GM23338 (cell line): ENCODE measurements around the gene ARMC9. TPM values are rescaled to one million over a fixed set of nuclear protein-coding genes. Genes with fewer than 3 reads are reported as not detected.
A peak's percentile ranks its signal among the peaks of the same experiment; 100 is the strongest.

Experiments used
- ATAC-seq: fragments of 200-7000 bp; cut with Tn5 transposase; 3 replicates; pipeline ENCODE4 v1.9.1; 2020
- DNase-seq: peaks from one replicate; pipeline ENCODE4 v3.0.0-alpha.2; 2015; ENCODE audit warnings: low spot score
- H2AFZ ChIP-seq: fragments of 200-600 bp; sonication (generic); 2 replicates; pipeline ENCODE4 v1.8.0; 2016; ENCODE audit warnings: antibody characterized with exemption, mild to moderate bottlenecking, moderate library complexity
- H3F3A ChIP-seq: fragments of 200-600 bp; sonication (generic); replicated peaks from 2 replicates; pipeline ENCODE4 v1.8.0; 2017; ENCODE audit warnings: antibody characterized with exemption, mixed run types, low read depth
- H3K27ac ChIP-seq: fragments of 200-600 bp; sonication (generic); 2 replicates; pipeline ENCODE4 v1.6.1; 2016; ENCODE audit warnings: low read depth
- H3K27me3 ChIP-seq: fragments of 200-600 bp; sonication (generic); 2 replicates; pipeline ENCODE4 v1.8.0; 2016; ENCODE audit warnings: mild to moderate bottlenecking, mixed run types, moderate library complexity; ENCODE audit not compliant: insufficient read depth
- H3K36me3 ChIP-seq: fragments of 200-600 bp; sonication (generic); 2 replicates; pipeline ENCODE4 v1.8.0; 2016; ENCODE audit warnings: mild to moderate bottlenecking; ENCODE audit not compliant: insufficient read depth
- H3K4me1 ChIP-seq: fragments of 200-600 bp; sonication (generic); 2 replicates; pipeline ENCODE4 v1.8.0; 2016; ENCODE audit warnings: mild to moderate bottlenecking, moderate library complexity; ENCODE audit not compliant: insufficient read depth
- H3K4me2 ChIP-seq: fragments of 200-600 bp; sonication (generic); 2 replicates; pipeline ENCODE4 v1.7.1; 2017; ENCODE audit warnings: mixed run types
- H3K4me3 ChIP-seq: fragments of 200-600 bp; sonication (generic); 2 replicates; pipeline ENCODE4 v1.6.1; 2016; ENCODE audit warnings: mixed run types
- H3K79me2 ChIP-seq: fragments of 200-600 bp; sonication (generic); replicated peaks from 2 replicates; pipeline ENCODE4 v1.8.0; 2017; ENCODE audit warnings: mild to moderate bottlenecking; ENCODE audit not compliant: insufficient read depth
- H3K9me2 ChIP-seq: fragments of 200-600 bp; sonication (generic); 2 replicates; pipeline ENCODE4 v1.8.0; 2017; ENCODE audit not compliant: insufficient read depth
- H4K20me1 ChIP-seq: fragments of 200-600 bp; sonication (generic); replicated peaks from 2 replicates; pipeline ENCODE4 v1.8.0; 2017; ENCODE audit warnings: mild to moderate bottlenecking; ENCODE audit not compliant: insufficient read depth
- H3K27ac Mint-ChIP-seq: 2 replicates; pipeline ENCODE4 v1.8.0; 2020; ENCODE audit warnings: inconsistent platforms, mild to moderate bottlenecking, moderate library complexity, mixed read lengths
- H3K27me3 Mint-ChIP-seq: 3 replicates; pipeline ENCODE4 v1.8.0; 2022; ENCODE audit warnings: low read depth, mild to moderate bottlenecking, moderate library complexity, mixed read lengths, inconsistent platforms; ENCODE audit not compliant: insufficient read depth, poor library complexity
- H3K36me3 Mint-ChIP-seq: 3 replicates; pipeline ENCODE4 v1.8.0; 2021; ENCODE audit warnings: low read depth, mild to moderate bottlenecking, inconsistent platforms, moderate library complexity, mixed read lengths
- H3K4me1 Mint-ChIP-seq: 3 replicates; pipeline ENCODE4 v1.8.0; 2020; ENCODE audit warnings: mild to moderate bottlenecking, inconsistent platforms, mixed read lengths
- H3K4me3 Mint-ChIP-seq: 3 replicates; pipeline ENCODE4 v1.8.0; 2021; ENCODE audit warnings: moderate library complexity, mild to moderate bottlenecking, inconsistent platforms, mixed read lengths
- H3K9me3 Mint-ChIP-seq: 3 replicates; pipeline ENCODE4 v1.8.0; 2020; ENCODE audit warnings: moderate library complexity, mild to moderate bottlenecking, inconsistent platforms, mixed read lengths
- CREB1 ChIP-seq: fragments of 250-450 bp; sonication (Bioruptor Pico); IDR thresholded peaks from 2 replicates; pipeline ENCODE4 v1.5.0; 2020; ENCODE audit warnings: low read depth, mild to moderate bottlenecking, moderate library complexity
- CTCF ChIP-seq, 2 experiments: fragments of 200-600 bp in 1 of 2; sonication (generic) in 1 of 2; conservative IDR thresholded peaks; 2 replicates each; pipeline versions ENCODE4 v1.5.1 to v1.6.1; 2016 to 2017; ENCODE audit warnings: antibody characterized with exemption in 2 of 2, low read depth in 2 of 2, mild to moderate bottlenecking in 2 of 2, moderate library complexity in 1 of 2
- ETS1 ChIP-seq: IDR thresholded peaks from 2 replicates; pipeline ENCODE4 v1.6.1; 2016; ENCODE audit warnings: antibody characterized with exemption
- EZH2phosphoT487 ChIP-seq: fragments of 200-600 bp; sonication (generic); IDR thresholded peaks from one replicate; pipeline ENCODE4 v1.8.1; 2018; ENCODE audit warnings: antibody characterized with exemption; ENCODE audit not compliant: unreplicated experiment
- NANOG ChIP-seq: IDR thresholded peaks from 2 replicates; pipeline ENCODE4 v1.6.1; 2016; ENCODE audit warnings: antibody characterized with exemption, borderline replicate concordance
- POLR2AphosphoS5 ChIP-seq: IDR thresholded peaks from 2 replicates; pipeline ENCODE4 v1.6.1; 2016; ENCODE audit warnings: antibody characterized with exemption, low read depth
- STAT1 ChIP-seq: IDR thresholded peaks from one replicate; pipeline ENCODE4 v1.6.1; 2016; ENCODE audit warnings: antibody characterized with exemption; ENCODE audit not compliant: unreplicated experiment
- ZNF114 ChIP-seq: fragments of 250-450 bp; sonication (Bioruptor Pico); IDR thresholded peaks from 2 replicates; pipeline ENCODE4 v1.5.0; 2020; ENCODE audit warnings: mild to moderate bottlenecking, moderate library complexity
- ZNF331 ChIP-seq: fragments of 250-450 bp; sonication (Bioruptor Pico); IDR thresholded peaks from 2 replicates; pipeline ENCODE4 v1.5.0; 2020; ENCODE audit warnings: low read depth, mild to moderate bottlenecking, moderate library complexity
- ZNF462 ChIP-seq: fragments of 250-450 bp; sonication (Bioruptor Pico); IDR thresholded peaks from 2 replicates; pipeline ENCODE4 v1.5.0; 2020; ENCODE audit warnings: mild to moderate bottlenecking, moderate library complexity
- polyA plus RNA-seq: library from polyadenylated mRNA; unstranded; fragments of >200 nt; fragmentation: Nextera tagmentation; extraction: Ambion mirVana; gene quantifications from 2 replicates; pipeline ENCODE4 v1.2.1, GENCODE V29; 2016
- total RNA-seq: library from RNA; depleted of rRNA; stranded (reverse); fragments of >200 nt; shearing (Covaris generic); gene quantifications from 2 replicates; pipeline ENCODE4 v1.2.3, GENCODE V29; 2014

ARMC9 gene
- total and polyA plus RNA-seq, 2 experiments from 2014 or later = 29.2 to 56.0 TPM

GRCh38 chr2:231250146-231250545 lies 51.7 kb downstream of the ARMC9 start:
- Mint-ChIP-seq H3K9me3 (no peaks in the 10 kb centered on the region), H3K27ac (peak overlapping the region; percentile 68), H3K27me3 (peaks cover 9% of the 10 kb centered on the region), H3K36me3 (peaks cover 26% of the 10 kb centered on the region), H3K4me3 (no peak overlapping the region), H3K4me1 (peaks cover 12% of the 10 kb centered on the region)
- Histone ChIP-seq H3K79me2 (no peaks in the 10 kb centered on the region), H3K27me3 (no peaks in the 10 kb centered on the region), H2AFZ (no peak overlapping the region), H3K4me3 (no peak overlapping the region), H3K27ac (no peak overlapping the region), H4K20me1 (no peaks in the 10 kb centered on the region; the same call in 1 of the 2 replicates), H3K4me1 (no peaks in the 10 kb centered on the region), H3K36me3 (no peaks in the 10 kb centered on the region), H3F3A (peaks cover 5% of the 10 kb centered on the region; the same call in 1 of the 2 replicates), H3K9me2 (no peaks in the 10 kb centered on the region), H3K4me2 (no peak overlapping the region)
- TF ChIP-seq EZH2phosphoT487 (no peak), ZNF331 (no peak), ZNF114 (CRISPR knock-in tag) (no peak), CREB1 (no peak)
- no peak for DNase-seq
- no peak for ATAC-seq

GRCh38 chr2:231250698-231251097 lies 52.3 kb downstream of the ARMC9 start:
- H4K20me1 ChIP-seq = no peaks in the 10 kb centered on the region; the same call in 1 of the 2 replicates
- TF ChIP-seq ZNF114 (CRISPR knock-in tag) = no peak
- TF ChIP-seq CTCF (conservative IDR thresholded peaks at IDR 0.05; ENCODE audit: low read depth in 2 of 2) = no peak
- TF ChIP-seq NANOG = no peak
- TF ChIP-seq ETS1 = no peak
- TF ChIP-seq ZNF462 (CRISPR knock-in tag) = no peak
- no peak for TF ChIP-seq POLR2AphosphoS5
- TF ChIP-seq EZH2phosphoT487 = no peak
- TF ChIP-seq STAT1 = no peak
- no peak for TF ChIP-seq CREB1

More at GRCh38 chr2:231250698-231251097, 52.3 kb downstream of the ARMC9 start:
- no peaks in the 10 kb centered on the region for H3K27me3 ChIP-seq
- peaks cover 4% of the 10 kb centered on the region; the same call in 1 of the 2 replicates for H3F3A ChIP-seq
- no peaks in the 10 kb centered on the region for H3K9me3 Mint-ChIP-seq
- H3K27ac ChIP-seq = no peak overlapping the region
- no peak overlapping the region for H3K4me2 ChIP-seq
- H2AFZ ChIP-seq = no peak overlapping the region
- no peaks in the 10 kb centered on the region for H3K4me1 ChIP-seq
- no peak for ATAC-seq
- H3K36me3 ChIP-seq = no peaks in the 10 kb centered on the region
- H3K27ac Mint-ChIP-seq = peak overlapping the region; percentile 68
- H3K4me1 Mint-ChIP-seq = peaks cover 8% of the 10 kb centered on the region
- no peak overlapping the region for H3K4me3 ChIP-seq
- H3K9me2 ChIP-seq = no peaks in the 10 kb centered on the region
- H3K4me3 Mint-ChIP-seq = no peak overlapping the region
- peaks cover 9% of the 10 kb centered on the region for H3K27me3 Mint-ChIP-seq
- DNase-seq = no peak
- no peaks in the 10 kb centered on the region for H3K79me2 ChIP-seq
- H3K36me3 Mint-ChIP-seq = peaks cover 26% of the 10 kb centered on the region
